HG02610 (cell line): ENCODE measurements around the gene SUMO1.

ENCODE experiments used
- ATAC-seq: cut with Tn5 transposase; IDR thresholded peaks from one replicate; pipeline ENCODE4 v1.9.1; 2021; ENCODE audit warnings: mild to moderate bottlenecking, moderate library complexity; ENCODE audit not compliant: unreplicated experiment

The SUMO1 gene

DNA sequence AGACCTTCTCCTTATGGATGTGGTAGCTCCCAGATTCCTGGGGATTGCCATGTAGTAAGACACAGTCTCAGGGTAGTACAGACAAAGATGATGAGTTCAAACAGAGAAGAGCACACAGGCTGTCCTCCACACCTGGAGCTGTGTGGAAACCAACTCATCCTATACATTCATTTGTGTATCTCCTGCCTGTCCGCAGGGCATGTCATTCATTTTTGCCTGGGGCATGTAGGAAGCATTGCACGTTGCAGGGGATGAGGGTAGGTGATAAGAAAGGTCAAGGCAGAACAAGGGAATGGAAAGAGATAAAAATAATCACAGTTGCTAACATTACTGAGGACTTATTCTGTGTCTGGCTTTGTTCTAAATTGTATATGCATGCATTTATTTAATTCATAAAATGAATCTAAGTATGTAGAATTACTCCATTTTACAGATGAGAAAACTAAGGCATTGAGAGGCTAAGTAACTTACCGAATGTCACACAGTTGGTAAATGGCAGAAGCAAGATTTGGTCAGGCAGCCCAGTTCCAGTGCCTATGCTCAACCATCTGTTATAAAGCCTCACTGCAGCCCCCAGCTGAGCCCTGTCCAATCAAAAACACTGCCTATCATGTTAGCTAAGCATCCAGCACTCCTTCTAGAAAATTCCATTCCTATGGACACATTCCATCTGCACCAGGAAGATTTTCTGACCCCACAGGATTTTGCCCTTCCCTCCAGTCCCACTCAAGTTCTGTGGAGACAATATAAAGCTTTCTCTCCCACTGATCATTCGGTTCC is 81.0 kb downstream of the SUMO1 start:
- no peak for ATAC-seq
